Liver (tissue), 3 donors: Measurements from ENCODE around the gene YPEL3.

Source experiments
- CTCF ChIP-seq: fragments of 150-350 bp; IDR thresholded peaks from 2 replicates; pipeline ENCODE4 v1.5.1; 2017; ENCODE audit warnings: improper control_type of control experiment, low read depth, low read length; ENCODE audit not compliant: missing input control
- JUND ChIP-seq, 2 donors: IDR thresholded peaks; 2 replicates each; pipeline ENCODE4 v1.6.1; 2016; ENCODE audit warnings: antibody characterized with exemption in 2 of 2
- MAX ChIP-seq: IDR thresholded peaks from 2 replicates; pipeline ENCODE4 v1.6.1; 2016; ENCODE audit warnings: antibody characterized with exemption
- RAD21 ChIP-seq, 2 donors: IDR thresholded peaks; 2 replicates each; pipeline ENCODE4 v1.6.1; 2016; ENCODE audit warnings: antibody characterized with exemption in 2 of 2, mild to moderate bottlenecking in 2 of 2
- TAF1 ChIP-seq: conservative IDR thresholded peaks from 2 replicates; pipeline ENCODE4 v1.6.1; 2016; ENCODE audit warnings: antibody characterized with exemption, mild to moderate bottlenecking
- donor health status: healthy.
- donor health status: healthy.

- TF ChIP-seq CTCF, result no peak
- TF ChIP-seq JUND (IDR thresholded peaks at IDR 0.05), result no peak
- TF ChIP-seq RAD21 (IDR thresholded peaks at IDR 0.05), result no peak
- no peak for TF ChIP-seq MAX
- TF ChIP-seq TAF1, result no peak
Measured at GRCh38 chr16:30066761-30067583, 29.0 kb downstream of the YPEL3 start.
